HepG2 (cell line): ENCODE data around the gene NREP. TPM values are rescaled to one million over a fixed set of nuclear protein-coding genes. Genes with fewer than 3 reads are reported as not detected.

ENCODE experiments used
- BORCS8-MEF2B ChIP-seq: sonication (generic); formaldehyde crosslinking; IDR thresholded peaks from 2 replicates; pipeline ENCODE4 v1.8.0; 2022; ENCODE audit warnings: mild to moderate bottlenecking, missing genetic modification reagents
- IKZF4 ChIP-seq: sonication (generic); formaldehyde crosslinking; IDR thresholded peaks from 2 replicates; pipeline ENCODE4 v1.5.1; 2020; ENCODE audit warnings: borderline replicate concordance, mild to moderate bottlenecking, low read depth, missing genetic modification reagents; ENCODE audit errors: not compliant biosample characterization
- IRX3 ChIP-seq: sonication (generic); formaldehyde crosslinking; IDR thresholded peaks from 2 replicates; pipeline ENCODE4 v1.8.1; 2023; ENCODE audit warnings: mild to moderate bottlenecking, low read depth, missing genetic modification reagents, borderline replicate concordance
- JUN ChIP-seq: sonication (generic); formaldehyde crosslinking; IDR thresholded peaks from 2 replicates; pipeline ENCODE4 v1.4.0; 2020; ENCODE audit warnings: mild to moderate bottlenecking, missing genetic modification reagents
- KDM4B ChIP-seq: sonication (generic); formaldehyde crosslinking; IDR thresholded peaks from 2 replicates; pipeline ENCODE4 v1.4.0; 2020; ENCODE audit warnings: missing genetic modification reagents
- NFRKB ChIP-seq: fragments of 450-650 bp; IDR thresholded peaks from 2 replicates; pipeline ENCODE4 v1.6.1; 2017
- RFX5 ChIP-seq: IDR thresholded peaks from 2 replicates; pipeline ENCODE4 v1.6.1; 2011; ENCODE audit warnings: low read depth, low read length, improper control_type of control experiment
- TBL1XR1 ChIP-seq: fragments of 150-350 bp; IDR thresholded peaks from 2 replicates; pipeline ENCODE4 v1.6.1; 2014; ENCODE audit warnings: borderline replicate concordance, low read length; ENCODE audit not compliant: partially characterized antibody
- TCF7 ChIP-seq: sonication (generic); IDR thresholded peaks from 2 replicates; pipeline ENCODE4 v1.6.1; 2016; ENCODE audit warnings: antibody characterized with exemption, low read depth
- ZNF138 ChIP-seq: sonication (generic); formaldehyde crosslinking; IDR thresholded peaks from 2 replicates; pipeline ENCODE4 v1.5.0; 2020; ENCODE audit warnings: mild to moderate bottlenecking, low read depth, missing genetic modification reagents
- ZNF331 ChIP-seq: sonication (generic); formaldehyde crosslinking; IDR thresholded peaks from 2 replicates; pipeline ENCODE4 v1.4.0; 2020; ENCODE audit warnings: missing genetic modification reagents
- ZNF451 ChIP-seq: sonication (generic); formaldehyde crosslinking; IDR thresholded peaks from 2 replicates; pipeline ENCODE4 v1.5.0; 2020; ENCODE audit warnings: mild to moderate bottlenecking, missing genetic modification reagents
- ZNF619 ChIP-seq: sonication (generic); formaldehyde crosslinking; IDR thresholded peaks from 2 replicates; pipeline ENCODE4 v1.4.0; 2020; ENCODE audit warnings: mild to moderate bottlenecking, missing genetic modification reagents
- ZNF672 ChIP-seq: sonication (generic); formaldehyde crosslinking; IDR thresholded peaks from 2 replicates; pipeline ENCODE4 v1.8.1; 2022; ENCODE audit warnings: missing genetic modification reagents
- ZNF879 ChIP-seq: sonication (generic); formaldehyde crosslinking; IDR thresholded peaks from 2 replicates; pipeline ENCODE4 v1.8.1; 2023; ENCODE audit warnings: missing genetic modification reagents
- polyA plus RNA-seq, 8 experiments: library from polyadenylated mRNA; depleted of rRNA in 3 of 8; stranded (reverse) in 7 of 8; unstranded in 1 of 8; fragments of >200 nt; fragmentation: Illumina TruSeq in 4 of 8; extraction: Trizol in 4 of 8; gene quantifications; 2 replicates each; pipeline versions ENCODE4 v1.2.1 to v1.2.3, GENCODE V29; 2011 to 2016; ENCODE audit warnings: low read depth in 4 of 8, missing spikeins in 1 of 8, mixed read lengths in 1 of 8; ENCODE audit not compliant: insufficient read depth in 1 of 8
- total RNA-seq, 5 experiments: library from RNA; depleted of rRNA; stranded (reverse); fragments of >200 nt; fragmentation: Illumina TruSeq; extraction: Trizol; gene quantifications; 2 replicates each; pipeline ENCODE4 v1.2.3, GENCODE V29; 2016; ENCODE audit warnings: low read depth in 1 of 5
- TF ChIP-seq, protein P1 (sequence below): IDR thresholded peaks from 2 replicates; pipeline ENCODE4 v1.6.1; 2016; ENCODE audit warnings: missing compliant biosample characterization, missing genetic modification reagents, borderline replicate concordance
- TF ChIP-seq, protein P2 (sequence below): sonication (generic); formaldehyde crosslinking; IDR thresholded peaks from 2 replicates; pipeline ENCODE4 v1.4.0; 2020; ENCODE audit warnings: missing genetic modification reagents
- TF ChIP-seq, protein P3 (sequence below): sonication (generic); formaldehyde crosslinking; IDR thresholded peaks from 2 replicates; pipeline ENCODE4 v1.4.0; 2020; ENCODE audit warnings: missing genetic modification reagents, borderline replicate concordance
- TF ChIP-seq, protein P4 (sequence below): sonication (generic); formaldehyde crosslinking; IDR thresholded peaks from 2 replicates; pipeline ENCODE4 v1.4.0; 2020; ENCODE audit warnings: missing genetic modification reagents

NREP gene
- total and polyA plus RNA-seq, 2 of the 13 experiments (the other 11 are each of a cell fraction or from before 2014, with no cell fraction given) = 40.5 to 102 TPM

DNA sequence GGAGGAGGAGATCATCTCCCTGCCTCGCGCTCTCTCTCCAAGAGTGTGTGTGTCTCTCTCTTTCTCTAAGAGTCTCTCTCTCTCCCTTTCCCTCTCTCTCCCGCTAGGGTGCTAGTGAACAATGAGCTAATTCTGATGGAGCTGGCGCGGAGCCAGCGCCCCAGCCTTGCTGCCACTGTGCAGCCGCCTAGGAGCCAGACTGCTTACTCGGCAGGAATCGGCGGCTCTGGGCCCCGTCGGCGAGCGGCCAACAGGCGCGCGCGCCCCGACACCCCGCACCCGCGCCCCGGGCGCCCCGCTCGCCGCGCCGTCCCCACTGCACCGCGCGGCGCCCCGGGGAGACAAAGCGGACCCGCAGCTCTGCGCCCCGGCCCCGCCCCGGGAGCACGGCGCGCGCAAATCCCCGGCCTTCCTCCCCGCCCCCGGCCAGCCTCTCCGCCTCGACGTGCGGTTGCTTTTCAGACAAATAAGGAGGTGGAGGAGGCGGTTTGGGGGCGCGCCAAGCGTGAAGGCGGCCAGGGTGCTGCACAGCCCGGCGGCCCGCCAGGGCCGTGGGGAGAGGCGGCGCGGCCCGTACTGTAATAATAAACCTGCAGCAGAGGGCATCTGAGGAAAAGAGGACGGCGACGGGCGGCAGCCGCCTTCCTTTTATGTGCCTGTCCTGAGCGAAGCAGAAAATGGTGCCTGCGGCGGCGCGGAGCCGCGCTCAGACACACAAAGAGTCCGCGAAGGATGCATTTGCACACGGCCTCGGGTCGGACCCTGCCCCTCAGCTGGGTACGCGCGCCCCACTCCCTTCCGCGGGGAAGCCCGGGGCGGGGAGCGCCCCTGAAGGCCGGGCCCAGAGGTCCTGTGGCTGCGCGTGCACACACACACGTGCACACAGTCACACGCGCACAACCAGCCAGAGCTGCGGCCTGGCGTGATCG, 625 bp upstream of the NREP start (continued):
- TF ChIP-seq, protein P1, sequence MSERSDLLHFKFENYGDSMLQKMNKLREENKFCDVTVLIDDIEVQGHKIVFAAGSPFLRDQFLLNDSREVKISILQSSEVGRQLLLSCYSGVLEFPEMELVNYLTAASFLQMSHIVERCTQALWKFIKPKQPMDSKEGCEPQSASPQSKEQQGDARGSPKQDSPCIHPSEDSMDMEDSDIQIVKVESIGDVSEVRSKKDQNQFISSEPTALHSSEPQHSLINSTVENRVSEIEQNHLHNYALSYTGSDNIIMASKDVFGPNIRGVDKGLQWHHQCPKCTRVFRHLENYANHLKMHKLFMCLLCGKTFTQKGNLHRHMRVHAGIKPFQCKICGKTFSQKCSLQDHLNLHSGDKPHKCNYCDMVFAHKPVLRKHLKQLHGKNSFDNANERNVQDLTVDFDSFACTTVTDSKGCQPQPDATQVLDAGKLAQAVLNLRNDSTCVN (CRISPR knock-in tag) = peak; percentile 56
- TF ChIP-seq ZNF879 (CRISPR knock-in tag) (no peak), KDM4B (no peak), ZNF672 (CRISPR knock-in tag) (no peak), IKZF4 (CRISPR knock-in tag) (peak; percentile 68), ZNF138 (no peak; the same call in 1 of the 2 replicates), TCF7 (no peak), NFRKB (no peak), JUN (CRISPR knock-in tag) (no peak), TBL1XR1 (peak; percentile 16), RFX5 (no peak), ZNF451 (CRISPR knock-in tag) (peak; percentile 59), IRX3 (peak; percentile 71; the same call in 1 of the 2 replicates), ZNF331 (CRISPR knock-in tag) (peak; percentile 19; the same call in 1 of the 2 replicates), BORCS8-MEF2B (CRISPR knock-in tag) (peak; percentile 94), ZNF619 (CRISPR knock-in tag) (no peak)
- TF ChIP-seq, protein P2, sequence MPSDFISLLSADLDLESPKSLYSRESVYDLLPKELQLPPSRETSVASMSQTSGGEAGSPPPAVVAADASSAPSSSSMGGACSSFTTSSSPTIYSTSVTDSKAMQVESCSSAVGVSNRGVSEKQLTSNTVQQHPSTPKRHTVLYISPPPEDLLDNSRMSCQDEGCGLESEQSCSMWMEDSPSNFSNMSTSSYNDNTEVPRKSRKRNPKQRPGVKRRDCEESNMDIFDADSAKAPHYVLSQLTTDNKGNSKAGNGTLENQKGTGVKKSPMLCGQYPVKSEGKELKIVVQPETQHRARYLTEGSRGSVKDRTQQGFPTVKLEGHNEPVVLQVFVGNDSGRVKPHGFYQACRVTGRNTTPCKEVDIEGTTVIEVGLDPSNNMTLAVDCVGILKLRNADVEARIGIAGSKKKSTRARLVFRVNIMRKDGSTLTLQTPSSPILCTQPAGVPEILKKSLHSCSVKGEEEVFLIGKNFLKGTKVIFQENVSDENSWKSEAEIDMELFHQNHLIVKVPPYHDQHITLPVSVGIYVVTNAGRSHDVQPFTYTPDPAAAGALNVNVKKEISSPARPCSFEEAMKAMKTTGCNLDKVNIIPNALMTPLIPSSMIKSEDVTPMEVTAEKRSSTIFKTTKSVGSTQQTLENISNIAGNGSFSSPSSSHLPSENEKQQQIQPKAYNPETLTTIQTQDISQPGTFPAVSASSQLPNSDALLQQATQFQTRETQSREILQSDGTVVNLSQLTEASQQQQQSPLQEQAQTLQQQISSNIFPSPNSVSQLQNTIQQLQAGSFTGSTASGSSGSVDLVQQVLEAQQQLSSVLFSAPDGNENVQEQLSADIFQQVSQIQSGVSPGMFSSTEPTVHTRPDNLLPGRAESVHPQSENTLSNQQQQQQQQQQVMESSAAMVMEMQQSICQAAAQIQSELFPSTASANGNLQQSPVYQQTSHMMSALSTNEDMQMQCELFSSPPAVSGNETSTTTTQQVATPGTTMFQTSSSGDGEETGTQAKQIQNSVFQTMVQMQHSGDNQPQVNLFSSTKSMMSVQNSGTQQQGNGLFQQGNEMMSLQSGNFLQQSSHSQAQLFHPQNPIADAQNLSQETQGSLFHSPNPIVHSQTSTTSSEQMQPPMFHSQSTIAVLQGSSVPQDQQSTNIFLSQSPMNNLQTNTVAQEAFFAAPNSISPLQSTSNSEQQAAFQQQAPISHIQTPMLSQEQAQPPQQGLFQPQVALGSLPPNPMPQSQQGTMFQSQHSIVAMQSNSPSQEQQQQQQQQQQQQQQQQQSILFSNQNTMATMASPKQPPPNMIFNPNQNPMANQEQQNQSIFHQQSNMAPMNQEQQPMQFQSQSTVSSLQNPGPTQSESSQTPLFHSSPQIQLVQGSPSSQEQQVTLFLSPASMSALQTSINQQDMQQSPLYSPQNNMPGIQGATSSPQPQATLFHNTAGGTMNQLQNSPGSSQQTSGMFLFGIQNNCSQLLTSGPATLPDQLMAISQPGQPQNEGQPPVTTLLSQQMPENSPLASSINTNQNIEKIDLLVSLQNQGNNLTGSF = peak; percentile 46; the same call in 1 of the 2 replicates
- TF ChIP-seq, protein P3, sequence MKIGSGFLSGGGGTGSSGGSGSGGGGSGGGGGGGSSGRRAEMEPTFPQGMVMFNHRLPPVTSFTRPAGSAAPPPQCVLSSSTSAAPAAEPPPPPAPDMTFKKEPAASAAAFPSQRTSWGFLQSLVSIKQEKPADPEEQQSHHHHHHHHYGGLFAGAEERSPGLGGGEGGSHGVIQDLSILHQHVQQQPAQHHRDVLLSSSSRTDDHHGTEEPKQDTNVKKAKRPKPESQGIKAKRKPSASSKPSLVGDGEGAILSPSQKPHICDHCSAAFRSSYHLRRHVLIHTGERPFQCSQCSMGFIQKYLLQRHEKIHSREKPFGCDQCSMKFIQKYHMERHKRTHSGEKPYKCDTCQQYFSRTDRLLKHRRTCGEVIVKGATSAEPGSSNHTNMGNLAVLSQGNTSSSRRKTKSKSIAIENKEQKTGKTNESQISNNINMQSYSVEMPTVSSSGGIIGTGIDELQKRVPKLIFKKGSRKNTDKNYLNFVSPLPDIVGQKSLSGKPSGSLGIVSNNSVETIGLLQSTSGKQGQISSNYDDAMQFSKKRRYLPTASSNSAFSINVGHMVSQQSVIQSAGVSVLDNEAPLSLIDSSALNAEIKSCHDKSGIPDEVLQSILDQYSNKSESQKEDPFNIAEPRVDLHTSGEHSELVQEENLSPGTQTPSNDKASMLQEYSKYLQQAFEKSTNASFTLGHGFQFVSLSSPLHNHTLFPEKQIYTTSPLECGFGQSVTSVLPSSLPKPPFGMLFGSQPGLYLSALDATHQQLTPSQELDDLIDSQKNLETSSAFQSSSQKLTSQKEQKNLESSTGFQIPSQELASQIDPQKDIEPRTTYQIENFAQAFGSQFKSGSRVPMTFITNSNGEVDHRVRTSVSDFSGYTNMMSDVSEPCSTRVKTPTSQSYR = peak; percentile 70; the same call in 1 of the 2 replicates
- TF ChIP-seq, protein P4, sequence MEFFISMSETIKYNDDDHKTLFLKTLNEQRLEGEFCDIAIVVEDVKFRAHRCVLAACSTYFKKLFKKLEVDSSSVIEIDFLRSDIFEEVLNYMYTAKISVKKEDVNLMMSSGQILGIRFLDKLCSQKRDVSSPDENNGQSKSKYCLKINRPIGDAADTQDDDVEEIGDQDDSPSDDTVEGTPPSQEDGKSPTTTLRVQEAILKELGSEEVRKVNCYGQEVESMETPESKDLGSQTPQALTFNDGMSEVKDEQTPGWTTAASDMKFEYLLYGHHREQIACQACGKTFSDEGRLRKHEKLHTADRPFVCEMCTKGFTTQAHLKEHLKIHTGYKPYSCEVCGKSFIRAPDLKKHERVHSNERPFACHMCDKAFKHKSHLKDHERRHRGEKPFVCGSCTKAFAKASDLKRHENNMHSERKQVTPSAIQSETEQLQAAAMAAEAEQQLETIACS (CRISPR knock-in tag) = peak; percentile 94
